ENCODE measurements around the gene PDE4DIP.
"Not testable (repeated sequence)": the region's sequence is repeated elsewhere in the genome, so short reads cannot be mapped to it uniquely, and the experiment has no call there.

PDE4DIP gene

GRCh38 chr1:148844220-148844619 lies at the start of gene PDE4DIP:
PDE4DIP (plus strand) TSS chr1:148844428; CDS start chr1:148844775, 347 bp downstream.
- not testable (repeated sequence) for DNase-seq

- DNase-seq: not testable (repeated sequence)
These were observed 35.8 kb upstream of the PDE4DIP start for GRCh38 chr1:148808268-148808928.

GRCh38 chr1:148808929-148809283 lies 35.3 kb upstream of the PDE4DIP start:
- not testable (repeated sequence) for DNase-seq

GRCh38 chr1:148822180-148822579 lies 22.0 kb upstream of the PDE4DIP start:
- DNase-seq: not testable (repeated sequence)

- DNase-seq: not testable (repeated sequence)
These were observed 20.4 kb upstream of the PDE4DIP start for GRCh38 chr1:148823822-148824221.

GRCh38 chr1:148825029-148825428 lies 19.2 kb upstream of the PDE4DIP start:
- not testable (repeated sequence) for DNase-seq

- DNase-seq: not testable (repeated sequence)
These were observed 15.7 kb upstream of the PDE4DIP start for GRCh38 chr1:148828531-148828930.

- DNase-seq: not testable (repeated sequence)
These were observed 15.3 kb upstream of the PDE4DIP start for GRCh38 chr1:148828962-148829361.

GRCh38 chr1:148829365-148829764 lies 14.9 kb upstream of the PDE4DIP start:
- DNase-seq: not testable (repeated sequence)

- DNase-seq: not testable (repeated sequence)
These were observed 3.0 kb upstream of the PDE4DIP start for GRCh38 chr1:148841262-148841661.

- not testable (repeated sequence) for DNase-seq
These were observed 423 bp downstream of the PDE4DIP start for GRCh38 chr1:148844651-148845050.

- DNase-seq: not testable (repeated sequence)
These were observed 840 bp downstream of the PDE4DIP start for GRCh38 chr1:148845068-148845467.

- not testable (repeated sequence) for DNase-seq
These were observed 6.1 kb downstream of the PDE4DIP start for GRCh38 chr1:148850347-148850746.

- not testable (repeated sequence) for DNase-seq
These were observed 6.6 kb downstream of the PDE4DIP start for GRCh38 chr1:148850840-148851239.

- DNase-seq: not testable (repeated sequence)
These were observed 7.5 kb downstream of the PDE4DIP start for GRCh38 chr1:148851684-148852083.

- not testable (repeated sequence) for DNase-seq
These were observed 9.1 kb downstream of the PDE4DIP start for GRCh38 chr1:148853363-148853762.

- not testable (repeated sequence) for DNase-seq
These were observed 9.8 kb downstream of the PDE4DIP start for GRCh38 chr1:148854063-148854462.

GRCh38 chr1:148855367-148855766 lies 11.1 kb downstream of the PDE4DIP start:
- not testable (repeated sequence) for DNase-seq

GRCh38 chr1:148860049-148860448 lies 15.8 kb downstream of the PDE4DIP start:
- not testable (repeated sequence) for DNase-seq

- DNase-seq: not testable (repeated sequence)
These were observed 16.5 kb downstream of the PDE4DIP start for GRCh38 chr1:148860579-148861259.

GRCh38 chr1:148862590-148862989 lies 18.4 kb downstream of the PDE4DIP start:
- not testable (repeated sequence) for DNase-seq

- DNase-seq: not testable (repeated sequence)
These were observed 24.9 kb downstream of the PDE4DIP start for GRCh38 chr1:148868924-148869633.

- DNase-seq: not testable (repeated sequence)
These were observed 25.4 kb downstream of the PDE4DIP start for GRCh38 chr1:148869634-148869961.
